COLO668 (cell line): ENCODE data around the gene KRTAP10-7.
A peak's percentile ranks its signal among the peaks of the same experiment; 100 is the strongest.
"Not testable (repeated sequence)": the region's sequence is repeated elsewhere in the genome, so short reads cannot be mapped to it uniquely, and the experiment has no call there.

Experiments used
- DNase-seq: peaks from one replicate; lab custom pipeline; 2025; ENCODE audit not compliant: unreplicated experiment; lab: John Stamatoyannopoulos, UW

Gene KRTAP10-7

GRCh38 chr21:44571844-44572782 lies 28.3 kb upstream of the KRTAP10-7 start:
- no peak for DNase-seq

DNA sequence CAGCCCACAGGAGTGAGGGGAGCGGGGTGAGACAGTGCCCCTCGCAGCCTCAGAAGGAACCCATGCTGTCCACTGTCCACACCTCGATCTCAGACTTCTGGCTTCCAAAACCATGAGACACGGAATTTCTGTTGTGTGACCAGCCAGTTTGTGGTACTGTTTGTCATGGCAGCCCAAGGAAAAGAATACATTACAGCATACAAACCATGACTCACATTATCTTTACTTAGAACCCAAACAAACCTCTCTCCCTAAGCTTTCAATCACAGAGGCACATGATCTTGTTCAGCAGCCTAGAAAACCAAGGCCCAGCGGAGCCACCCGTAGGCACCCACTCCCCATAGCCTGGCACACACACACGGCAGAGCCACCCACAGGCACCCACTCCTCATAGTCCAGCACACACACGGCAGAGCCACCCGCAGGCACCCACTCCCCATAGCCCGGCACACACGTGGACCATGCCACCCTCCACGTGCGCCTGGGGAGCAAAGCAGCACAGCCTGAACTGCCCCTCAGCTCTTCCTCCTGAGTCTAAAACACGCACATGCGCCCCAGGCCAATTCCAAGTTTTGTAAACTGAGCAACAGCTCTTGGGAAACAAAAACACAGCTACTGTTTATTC lies 27.3 kb upstream of the KRTAP10-7 start:
- DNase-seq = no peak

DNA sequence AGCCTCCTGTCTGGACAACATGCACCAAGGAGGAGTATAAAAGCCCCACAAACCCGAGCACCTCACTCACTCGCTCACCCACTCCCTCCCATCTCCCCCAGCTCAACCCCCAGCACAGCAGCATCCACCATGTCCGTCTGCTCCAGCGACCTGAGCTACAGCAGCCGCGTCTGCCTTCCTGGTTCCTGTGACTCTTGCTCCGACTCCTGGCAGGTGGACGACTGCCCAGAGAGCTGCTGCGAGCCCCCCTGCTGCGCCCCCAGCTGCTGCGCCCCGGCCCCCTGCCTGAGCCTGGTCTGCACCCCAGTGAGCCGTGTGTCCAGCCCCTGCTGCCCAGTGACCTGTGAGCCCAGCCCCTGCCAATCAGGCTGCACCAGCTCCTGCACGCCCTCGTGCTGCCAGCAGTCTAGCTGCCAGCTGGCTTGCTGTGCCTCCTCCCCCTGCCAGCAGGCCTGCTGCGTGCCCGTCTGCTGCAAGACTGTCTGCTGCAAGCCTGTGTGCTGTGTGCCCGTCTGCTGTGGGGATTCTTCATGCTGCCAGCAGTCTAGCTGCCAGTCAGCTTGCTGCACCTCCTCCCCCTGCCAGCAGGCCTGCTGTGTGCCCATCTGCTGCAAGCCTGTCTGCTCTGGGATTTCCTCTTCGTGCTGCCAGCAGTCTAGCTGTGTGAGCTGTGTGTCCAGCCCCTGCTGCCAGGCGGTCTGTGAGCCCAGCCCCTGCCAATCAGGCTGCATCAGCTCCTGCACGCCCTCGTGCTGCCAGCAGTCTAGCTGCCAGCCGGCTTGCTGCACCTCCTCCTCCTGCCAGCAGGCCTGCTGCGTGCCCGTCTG lies 26.6 kb upstream of the KRTAP10-7 start, which contains the start of gene KRTAP10-4:
KRTAP10-4 (plus strand) TSS at position 100 of the 827 bp plus-strand sequence; CDS start at position 130, 30 bp downstream.
- not testable (repeated sequence) for DNase-seq

DNA sequence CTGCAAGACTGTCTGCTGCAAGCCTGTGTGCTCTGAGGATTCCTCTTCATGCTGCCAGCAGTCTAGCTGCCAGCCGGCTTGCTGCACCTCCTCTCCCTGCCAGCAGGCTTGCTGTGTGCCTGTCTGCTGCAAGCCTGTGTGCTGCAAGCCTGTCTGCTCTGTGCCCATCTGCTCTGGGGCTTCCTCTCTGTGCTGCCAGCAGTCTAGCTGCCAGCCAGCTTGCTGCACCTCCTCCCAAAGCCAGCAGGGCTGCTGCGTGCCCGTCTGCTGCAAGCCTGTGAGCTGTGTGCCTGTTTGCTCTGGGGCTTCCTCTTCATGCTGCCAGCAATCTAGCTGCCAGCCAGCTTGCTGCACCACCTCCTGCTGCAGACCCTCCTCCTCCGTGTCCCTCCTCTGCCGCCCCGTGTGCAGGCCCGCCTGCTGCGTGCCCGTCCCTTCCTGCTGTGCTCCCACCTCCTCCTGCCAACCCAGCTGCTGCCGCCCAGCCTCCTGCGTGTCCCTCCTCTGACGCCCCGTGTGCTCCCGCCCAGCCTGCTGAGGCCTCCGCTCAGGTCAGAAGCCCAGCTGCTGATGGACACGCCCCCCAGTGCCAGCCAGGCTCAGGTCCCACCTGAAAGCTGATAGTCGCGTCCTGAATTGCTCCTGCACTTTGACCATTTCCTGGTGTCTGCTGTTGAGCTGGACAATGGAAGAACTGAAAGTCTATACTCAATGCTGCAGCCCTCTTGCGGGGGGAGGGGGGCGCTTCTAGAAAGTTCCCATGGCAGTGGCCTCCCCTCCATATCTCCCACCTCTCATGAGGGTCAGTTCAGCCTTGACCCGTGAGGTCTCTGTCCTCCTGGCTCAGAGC lies 25.7 kb upstream of the KRTAP10-7 start:
- peak; percentile 90 for DNase-seq

GRCh38 chr21:44575307-44576024 lies 24.9 kb upstream of the KRTAP10-7 start:
- no peak for DNase-seq

DNA sequence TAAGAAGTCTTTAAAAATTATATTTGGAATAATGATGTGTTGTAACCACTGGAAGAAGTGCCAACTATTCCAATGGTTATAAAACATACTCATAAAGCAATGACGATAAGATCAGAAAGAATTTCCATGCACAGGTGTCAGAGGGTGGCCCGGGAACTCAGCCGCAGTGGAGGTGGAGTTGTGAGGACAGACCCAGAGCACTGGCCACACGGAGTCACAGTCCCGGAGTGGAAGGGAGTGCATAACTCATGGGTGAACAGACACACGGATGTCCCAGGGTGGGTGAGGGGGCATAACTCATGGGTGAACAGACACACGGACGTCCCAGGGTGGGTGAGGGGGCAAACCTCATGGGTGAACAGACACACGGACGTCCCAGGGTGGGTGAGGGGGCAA lies 24.4 kb upstream of the KRTAP10-7 start:
- no peak for DNase-seq

DNA sequence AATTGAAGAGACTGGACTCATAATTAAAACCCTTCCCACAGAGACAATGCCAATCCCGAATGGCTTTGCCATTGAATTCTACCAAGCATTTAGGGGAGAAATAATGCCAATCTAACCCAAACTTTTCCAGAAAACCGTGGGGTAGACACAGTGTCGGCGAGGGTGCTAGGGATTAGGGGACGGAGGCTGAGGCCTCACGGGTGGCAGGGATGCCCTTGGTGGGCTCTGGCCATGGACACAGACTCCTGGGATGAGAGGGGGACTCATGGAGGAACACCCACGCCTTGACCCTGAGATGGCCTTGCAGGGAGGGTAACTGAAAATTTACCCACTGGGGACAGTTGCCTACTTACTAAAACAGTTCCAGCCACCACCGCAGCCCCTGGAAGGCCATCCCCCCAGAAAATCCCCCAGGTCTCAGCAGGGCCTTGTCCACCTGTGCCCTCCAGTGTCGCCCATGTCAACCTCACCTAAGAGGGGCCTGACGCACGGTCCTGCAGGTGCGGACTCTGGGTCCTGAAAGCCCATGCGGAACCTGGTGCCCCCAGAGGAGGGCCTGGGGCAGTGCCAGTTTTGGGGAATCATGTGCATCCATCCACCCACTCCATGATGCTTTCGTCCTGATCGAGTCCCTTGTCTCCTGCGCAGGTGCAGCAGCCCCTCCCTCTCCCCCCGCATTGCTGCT lies 21.9 kb upstream of the KRTAP10-7 start:
- DNase-seq = no peak

- DNase-seq = no peak
These were observed 21.2 kb upstream of the KRTAP10-7 start for GRCh38 chr21:44579056-44579832.

GRCh38 chr21:44579833-44580144 lies 20.6 kb upstream of the KRTAP10-7 start:
- no peak for DNase-seq

GRCh38 chr21:44580231-44580821 lies 20.1 kb upstream of the KRTAP10-7 start, which contains the start of gene KRTAP10-5:
Gene KRTAP10-5, minus strand, starts transcription at chr21:44580604. Its CDS starts 26 bp downstream, at chr21:44580578.
- DNase-seq = not testable (repeated sequence)

DNA sequence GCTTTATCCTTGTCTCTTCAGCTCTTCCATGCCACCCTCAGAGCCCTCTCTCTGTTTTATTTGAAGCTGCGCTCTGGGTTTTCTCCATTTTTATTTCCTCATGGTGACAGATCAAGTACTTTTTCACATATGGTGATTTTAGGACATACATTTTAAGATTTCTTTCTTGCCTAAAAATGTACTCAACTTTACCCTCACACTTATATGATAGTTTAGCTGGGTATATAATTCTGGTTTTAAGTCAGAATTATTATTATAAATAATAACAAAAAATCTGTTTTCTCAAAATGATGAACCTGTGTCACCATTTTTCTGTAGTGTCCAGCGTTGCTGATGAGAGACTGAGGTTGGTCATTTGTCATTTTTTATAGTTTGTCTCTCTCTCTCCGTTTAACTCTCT lies 19.2 kb upstream of the KRTAP10-7 start:
- no peak for DNase-seq

DNA sequence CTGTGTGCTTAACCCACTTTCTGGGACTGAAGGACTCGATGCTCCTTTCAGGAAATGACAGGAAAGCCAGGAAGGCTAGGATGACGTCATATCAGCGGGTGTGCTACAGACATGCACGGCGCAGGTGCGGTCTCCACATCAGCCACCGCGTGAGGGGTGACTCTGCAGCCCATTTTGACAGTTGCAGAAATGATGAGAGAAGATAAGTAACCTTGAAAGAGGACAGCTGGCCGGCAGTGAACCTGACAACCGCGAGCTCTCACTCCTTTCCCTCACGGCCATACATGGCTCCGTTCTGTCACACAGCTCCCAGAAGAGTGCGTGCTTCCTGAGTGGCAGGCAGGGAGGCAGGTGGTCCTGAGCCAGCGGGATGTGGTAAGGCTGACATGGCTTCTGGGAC lies 18.3 kb upstream of the KRTAP10-7 start:
- no peak for DNase-seq

GRCh38 chr21:44583089-44583799 lies 17.2 kb upstream of the KRTAP10-7 start:
- DNase-seq = no peak

DNA sequence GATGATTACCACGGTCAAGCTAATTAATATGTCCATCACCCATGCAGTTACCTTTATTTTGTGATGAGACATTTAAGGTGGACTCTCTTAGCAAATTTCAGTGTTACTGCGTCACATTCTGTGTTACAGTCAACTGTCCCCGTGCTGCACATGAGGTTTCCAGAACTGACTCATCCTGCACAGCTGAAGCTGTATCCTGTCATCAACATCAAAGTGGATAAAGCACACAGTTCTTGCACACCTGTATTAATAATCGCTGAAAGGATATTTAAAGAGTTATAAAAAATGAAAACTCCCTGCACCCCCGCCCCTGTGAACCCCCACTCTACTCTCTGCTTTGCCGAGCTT lies 16.6 kb upstream of the KRTAP10-7 start:
- no peak for DNase-seq

DNA sequence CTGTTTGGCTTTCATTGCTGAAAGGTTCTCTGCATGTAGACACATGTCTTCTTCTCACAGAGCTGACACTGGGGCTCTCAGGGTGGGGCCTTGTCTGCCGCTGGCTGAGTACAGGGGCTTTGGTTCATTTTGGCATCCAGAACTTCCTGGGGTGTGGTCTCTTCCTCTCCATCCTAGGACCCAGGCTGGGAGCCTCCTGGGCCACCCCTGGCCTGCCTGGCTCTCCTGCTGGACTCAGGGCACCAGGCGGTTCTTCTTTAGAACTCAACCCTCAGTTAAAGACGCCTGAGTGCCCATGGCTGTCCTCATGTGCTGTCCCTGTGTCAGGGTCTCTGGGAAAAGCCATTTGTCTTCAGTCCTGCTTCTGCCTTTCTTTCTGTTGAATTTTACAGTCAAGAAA lies 14.5 kb upstream of the KRTAP10-7 start:
- no peak for DNase-seq

DNA sequence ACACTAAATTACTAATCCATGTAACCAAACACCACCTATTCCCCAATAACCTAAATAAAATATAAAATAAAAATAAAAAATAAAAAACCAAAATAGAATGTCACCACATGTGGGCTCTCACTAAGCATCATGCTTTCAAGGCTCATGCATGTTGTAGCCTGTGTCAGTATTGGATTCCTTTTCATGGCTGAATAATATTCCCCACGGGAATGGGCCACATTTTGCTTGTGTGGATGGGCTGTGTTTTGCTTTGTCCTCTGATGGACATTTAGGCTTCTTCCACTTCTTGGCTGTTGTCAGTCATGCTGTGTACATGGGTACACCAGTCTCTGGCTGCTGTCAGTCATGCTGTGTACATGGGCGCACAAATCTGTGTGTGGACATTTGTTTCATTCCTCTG lies 11.3 kb upstream of the KRTAP10-7 start:
- no peak for DNase-seq

GRCh38 chr21:44589586-44590305 lies 10.7 kb upstream of the KRTAP10-7 start:
- DNase-seq = no peak
